Muscle of leg (tissue), 11 donors: Measurements from ENCODE around the gene ZNF420. TPM values are rescaled to one million over a fixed set of nuclear protein-coding genes. Genes with fewer than 3 reads are reported as not detected.
"Not testable (repeated sequence)": the region's sequence is repeated elsewhere in the genome, so short reads cannot be mapped to it uniquely, and the experiment has no call there.

Experiments
- DNase-seq: peaks from one replicate; pipeline ENCODE4 v3.0.0; 2013
- H3K27ac ChIP-seq: one replicate; pipeline ENCODE4 v1.5.1; 2013; ENCODE audit warnings: mild to moderate bottlenecking, low read length, control low read depth
- H3K27me3 ChIP-seq: one replicate; pipeline ENCODE4 v1.6.1; 2013; ENCODE audit warnings: low read length; ENCODE audit not compliant: control insufficient read depth, insufficient read depth
- H3K36me3 ChIP-seq: one replicate; pipeline ENCODE4 v1.6.1; 2013; ENCODE audit warnings: low read length; ENCODE audit not compliant: control insufficient read depth, insufficient read depth
- H3K4me1 ChIP-seq: one replicate; pipeline ENCODE4 v1.6.1; 2013; ENCODE audit warnings: low read length; ENCODE audit not compliant: control insufficient read depth, insufficient read depth
- H3K4me3 ChIP-seq: one replicate; pipeline ENCODE4 v1.5.1; 2013; ENCODE audit warnings: low read length, control low read depth
- H3K9me3 ChIP-seq: replicated peaks from 2 replicates; pipeline ENCODE4 v1.6.1; 2013; ENCODE audit warnings: low read depth, low read length; ENCODE audit not compliant: control insufficient read depth
- WGBS: methylation state at CpG from one replicate; pipeline ENCODE4 v1.1.5; 2013; ENCODE audit warnings: missing lambda C conversion rate; ENCODE audit not compliant: insufficient coverage; 5-methylcytosine and 5-hydroxymethylcytosine counted together
- polyA plus RNA-seq, 8 donors: library from polyadenylated mRNA; unstranded; fragments of 120-200 nt; gene quantifications; one replicate each; pipeline versions ENCODE4 v1.2.1 to v1.2.3, GENCODE V29; 2013; ENCODE audit warnings: inconsistent platforms in 1 of 8, low replicate concordance in 1 of 8; ENCODE audit not compliant: insufficient read length in 8 of 8, insufficient read depth in 1 of 8
- total RNA-seq: library from RNA; stranded (reverse); fragments of 120-200 nt; gene quantifications from one replicate; pipeline ENCODE4 v1.2.4, GENCODE V29; 2013

The ZNF420 gene
- total and polyA plus RNA-seq, 9 donors: 8.9 to 18.3 (median 13.7) TPM

DNA sequence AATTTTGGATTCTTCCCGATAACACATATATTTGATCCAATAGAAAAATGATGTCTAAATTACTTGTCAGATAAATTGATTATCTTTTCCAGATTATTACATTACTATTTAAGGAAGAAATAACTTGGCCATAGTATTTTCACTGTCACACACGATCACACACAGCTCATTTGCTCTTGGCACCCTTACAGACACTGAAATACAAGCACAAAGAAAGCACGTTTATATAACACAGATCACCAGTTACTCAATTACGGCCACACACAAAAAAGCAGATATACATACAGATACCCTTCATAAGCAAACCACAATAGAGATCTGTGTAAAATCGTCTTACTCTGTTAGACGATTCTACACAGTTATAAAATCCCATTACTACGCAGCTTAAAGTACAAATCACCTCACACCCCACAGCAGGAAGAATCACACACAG lies 716 bp upstream of the ZNF420 start:
- peaks cover 5% of the 10 kb centered on the region for H3K4me1 ChIP-seq
- H3K36me3 ChIP-seq: no peaks in the 10 kb centered on the region
- H3K9me3 ChIP-seq: peaks cover 7% of the 10 kb centered on the region
- H3K27ac ChIP-seq: peak overlapping the region; percentile 94
- no peak for DNase-seq
- no peaks in the 10 kb centered on the region for H3K27me3 ChIP-seq
- H3K4me3 ChIP-seq: peak overlapping the region; percentile 96
- WGBS: 0% methylated on average over 3 of the region's 7 CpGs

DNA sequence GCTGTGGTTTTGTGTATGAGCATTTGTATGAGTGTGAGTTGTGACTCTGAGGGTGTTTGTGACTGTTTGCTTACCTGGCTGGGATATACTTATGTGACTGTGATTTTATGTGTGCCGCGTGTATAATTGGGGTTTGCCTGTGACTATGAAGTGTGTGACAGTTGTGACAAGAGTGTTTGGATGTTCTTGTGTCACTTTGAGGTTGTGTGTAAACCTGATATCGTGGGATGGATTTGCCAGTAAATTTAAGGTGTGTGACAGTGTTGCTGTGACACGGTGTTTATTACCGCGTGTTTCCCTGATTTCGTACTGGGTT lies 442 bp downstream of the ZNF420 start:
- WGBS: 1% methylated on average over 7 of the region's 7 CpGs
- peak overlapping the region; percentile 94 for H3K27ac ChIP-seq
- H3K9me3 ChIP-seq: peaks cover 17% of the 10 kb centered on the region
- no peaks in the 10 kb centered on the region for H3K27me3 ChIP-seq
- H3K36me3 ChIP-seq: no peaks in the 10 kb centered on the region
- peaks cover 5% of the 10 kb centered on the region for H3K4me1 ChIP-seq
- peak overlapping the region; percentile 96 for H3K4me3 ChIP-seq
- no peak for DNase-seq

DNA sequence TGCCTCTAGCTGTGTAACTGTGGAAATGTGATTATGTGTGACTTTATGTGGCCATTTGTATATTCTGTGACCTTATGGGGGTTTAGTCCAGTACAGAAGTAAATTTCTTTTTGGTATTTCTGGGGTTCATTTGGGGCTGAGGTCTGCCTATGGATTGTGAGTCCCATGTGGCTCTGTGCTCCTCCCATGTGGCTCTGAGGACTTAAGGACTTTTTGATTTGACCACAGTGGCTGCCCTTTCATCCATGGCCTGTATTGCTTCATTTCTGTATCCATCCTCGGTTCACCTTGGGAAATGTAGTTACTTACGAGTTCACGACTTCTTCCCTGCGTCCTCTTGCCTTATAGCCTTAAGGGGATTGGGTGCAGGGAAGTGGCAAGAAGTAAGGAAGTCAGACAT lies 1.0 kb downstream of the ZNF420 start:
- DNase-seq: peak; percentile 0
- Histone ChIP-seq H3K4me1 (peaks cover 5% of the 10 kb centered on the region), H3K27ac (no peak overlapping the region), H3K36me3 (no peaks in the 10 kb centered on the region), H3K4me3 (peak overlapping the region; percentile 96), H3K27me3 (no peaks in the 10 kb centered on the region), H3K9me3 (peaks cover 17% of the 10 kb centered on the region)
- WGBS: 75% methylated on average over 4 of the region's 4 CpGs

DNA sequence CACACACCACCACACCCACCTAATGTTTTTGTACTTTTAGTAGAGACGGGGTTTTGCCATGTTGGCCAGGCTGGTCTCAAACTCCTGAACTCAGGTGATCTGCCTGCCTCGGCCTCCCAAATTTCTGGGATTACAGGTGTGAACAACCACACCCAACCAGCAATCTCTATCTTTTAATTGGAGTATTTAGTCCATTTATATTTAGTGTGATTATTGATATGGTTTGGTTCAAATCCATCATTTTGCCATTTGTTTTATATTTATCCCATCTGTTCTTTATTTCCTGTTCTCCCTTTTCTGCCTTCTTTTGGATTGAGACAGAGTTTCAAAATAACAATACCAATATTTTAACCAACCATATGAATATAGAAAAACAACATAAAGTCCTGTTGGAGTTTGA lies 4.1 kb downstream of the ZNF420 start:
- no CpG with 5 or more reads among the region's 2 CpGs for WGBS
- H3K4me1 ChIP-seq: peaks cover 5% of the 10 kb centered on the region
- no peaks in the 10 kb centered on the region for H3K27me3 ChIP-seq
- peaks cover 7% of the 10 kb centered on the region for H3K36me3 ChIP-seq
- no peak for DNase-seq
- peaks cover 34% of the 10 kb centered on the region for H3K9me3 ChIP-seq
- no peak overlapping the region for H3K4me3 ChIP-seq
- no peak overlapping the region for H3K27ac ChIP-seq

DNA sequence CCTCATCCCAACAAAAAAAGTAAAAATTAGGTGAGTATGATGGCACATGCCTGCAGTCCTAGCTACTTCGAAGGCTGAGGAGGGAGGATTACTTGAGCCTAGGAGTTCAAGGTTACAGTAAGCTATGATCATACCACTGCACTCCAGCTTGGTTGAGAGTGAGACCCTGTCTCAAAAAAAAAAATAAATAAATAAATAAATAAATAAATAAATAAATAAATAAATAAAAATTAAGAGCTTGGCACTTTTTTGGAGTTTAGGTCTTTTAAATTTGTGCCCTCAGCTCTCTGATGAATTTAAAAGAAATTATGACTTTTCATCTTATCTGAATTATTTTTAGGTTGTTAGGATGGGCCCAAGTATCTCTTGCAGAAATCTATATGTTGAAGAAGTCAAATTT lies 8.9 kb downstream of the ZNF420 start:
- H3K4me3 ChIP-seq: no peak overlapping the region
- no peaks in the 10 kb centered on the region for H3K4me1 ChIP-seq
- H3K36me3 ChIP-seq: peaks cover 24% of the 10 kb centered on the region
- peaks cover 54% of the 10 kb centered on the region for H3K9me3 ChIP-seq
- no peak for DNase-seq
- no CpG with 5 or more reads among the region's 1 CpG for WGBS
- H3K27me3 ChIP-seq: no peaks in the 10 kb centered on the region
- no peak overlapping the region for H3K27ac ChIP-seq

DNA sequence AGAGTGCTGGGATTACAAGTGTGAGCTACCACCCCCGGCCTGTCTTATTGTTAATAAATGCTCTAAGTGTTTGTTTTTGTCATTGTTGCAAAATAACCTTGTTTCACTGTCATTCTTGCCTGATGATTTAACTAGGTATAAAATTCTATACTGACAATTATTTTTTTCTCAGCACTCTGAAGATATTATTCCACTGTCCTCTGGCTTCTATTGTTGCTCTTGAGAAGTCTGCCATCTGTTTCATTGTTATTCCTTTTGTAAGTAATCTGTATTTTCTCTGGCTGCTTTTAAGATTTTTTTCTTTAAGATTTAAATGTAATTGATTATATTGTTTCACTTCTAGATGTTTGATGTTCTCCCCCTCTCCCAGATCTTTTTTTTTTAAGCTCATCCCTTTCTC lies 17.6 kb downstream of the ZNF420 start:
- H3K9me3 ChIP-seq: peaks cover 43% of the 10 kb centered on the region
- DNase-seq: no peak
- H3K36me3 ChIP-seq: peaks cover 34% of the 10 kb centered on the region
- H3K4me3 ChIP-seq: no peak overlapping the region
- H3K27ac ChIP-seq: no peak overlapping the region
- no CpG with 5 or more reads among the region's 1 CpG for WGBS
- H3K27me3 ChIP-seq: no peaks in the 10 kb centered on the region
- H3K4me1 ChIP-seq: no peaks in the 10 kb centered on the region

DNA sequence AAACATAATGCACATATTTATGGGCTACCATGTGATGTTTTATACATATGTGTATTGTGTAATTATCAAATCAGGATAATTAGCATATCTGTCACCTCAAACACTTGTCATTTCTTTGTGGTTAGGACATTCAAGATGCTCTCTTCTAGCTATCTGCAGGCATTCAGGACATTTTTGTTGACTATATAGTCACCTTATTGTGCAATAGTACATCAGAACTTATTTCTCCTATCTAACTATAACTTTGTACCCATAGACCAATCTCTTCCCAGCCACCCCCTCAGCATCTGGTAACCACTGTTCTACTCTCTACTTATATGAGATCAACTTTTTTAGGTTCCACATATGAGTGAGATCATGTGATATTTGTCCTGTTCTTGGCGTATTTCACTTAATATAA lies 20.3 kb downstream of the ZNF420 start:
- Histone ChIP-seq H3K9me3 (peaks cover 40% of the 10 kb centered on the region), H3K36me3 (peaks cover 26% of the 10 kb centered on the region), H3K27me3 (no peaks in the 10 kb centered on the region), H3K4me3 (no peak overlapping the region), H3K27ac (no peak overlapping the region), H3K4me1 (no peaks in the 10 kb centered on the region)
- WGBS: no CpG with 5 or more reads among the region's 1 CpG
- DNase-seq: no peak

DNA sequence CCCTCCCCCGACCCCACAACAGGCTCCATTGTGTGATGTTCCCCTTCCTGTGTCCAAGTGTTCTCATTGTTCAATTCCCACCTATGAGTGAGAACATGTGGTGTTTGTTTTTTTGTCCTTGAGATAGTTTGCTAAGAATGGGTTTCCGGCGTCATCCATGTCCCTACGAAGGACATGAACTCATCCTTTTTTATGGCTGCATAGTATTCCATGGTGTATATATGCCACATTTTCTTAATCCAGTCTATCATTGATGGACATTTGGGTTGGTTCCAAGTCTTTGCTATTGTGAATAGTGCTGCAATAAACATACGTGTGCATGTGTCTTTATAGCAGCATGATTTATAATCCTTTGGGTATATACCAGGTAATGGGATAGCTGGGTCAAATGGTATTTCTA lies 25.9 kb downstream of the ZNF420 start:
- DNase-seq, H3K27ac ChIP-seq, H3K27me3 ChIP-seq, H3K4me1 ChIP-seq, H3K4me3 ChIP-seq: not testable (repeated sequence)
- WGBS: no CpG with 5 or more reads among the region's 5 CpGs
- Histone ChIP-seq H3K9me3 (peaks cover 38% of the 10 kb centered on the region), H3K36me3 (peaks cover 23% of the 10 kb centered on the region)

DNA sequence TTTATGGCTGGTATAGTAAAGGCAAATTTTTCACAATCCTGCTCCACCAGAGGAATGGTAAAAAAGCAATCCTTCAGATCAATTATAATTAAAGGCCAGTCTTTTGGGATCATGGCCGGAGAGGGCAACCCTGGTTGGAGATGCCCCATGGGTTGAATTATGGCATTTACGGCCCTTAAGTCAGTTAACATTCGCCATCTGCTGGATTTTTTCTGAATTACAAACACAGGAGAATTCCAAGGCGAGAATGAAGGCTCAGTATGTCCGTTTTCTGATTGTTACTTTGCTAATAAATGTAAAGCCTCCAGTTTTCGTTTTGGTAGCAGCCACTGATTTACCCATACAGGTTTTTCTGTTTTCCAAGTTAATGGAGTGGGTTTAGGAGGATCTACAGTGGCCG lies 33.5 kb downstream of the ZNF420 start:
- H3K27me3 ChIP-seq, DNase-seq, H3K4me3 ChIP-seq, H3K4me1 ChIP-seq, H3K27ac ChIP-seq: not testable (repeated sequence)
- H3K36me3 ChIP-seq: peaks cover 27% of the 10 kb centered on the region
- peaks cover 48% of the 10 kb centered on the region for H3K9me3 ChIP-seq
- 85% methylated on average over 3 of the region's 7 CpGs for WGBS

DNA sequence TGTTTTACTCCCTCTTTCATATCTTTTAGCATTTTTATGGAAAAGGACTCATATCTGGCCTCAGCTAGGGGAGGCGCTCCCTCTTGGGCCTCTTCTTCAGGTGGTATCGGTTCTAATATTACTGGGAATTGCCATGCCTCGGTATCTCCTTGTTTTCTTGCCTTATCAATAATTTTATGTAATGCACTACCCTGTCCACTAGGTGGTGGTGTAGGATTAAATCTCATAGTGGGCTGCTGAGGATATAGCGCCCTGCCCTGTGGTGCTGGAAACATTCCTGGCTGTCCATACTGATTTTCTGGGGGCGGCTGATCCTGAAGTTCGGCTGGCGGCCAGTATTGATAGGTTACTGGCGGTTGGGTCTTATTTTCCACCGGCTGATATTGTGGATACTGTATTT lies 35.8 kb downstream of the ZNF420 start:
- H3K4me3 ChIP-seq: no peak overlapping the region
- peaks cover 36% of the 10 kb centered on the region for H3K9me3 ChIP-seq
- H3K4me1 ChIP-seq: no peaks in the 10 kb centered on the region
- 86% methylated on average over 1 of the region's 9 CpGs for WGBS
- peaks cover 21% of the 10 kb centered on the region for H3K36me3 ChIP-seq
- no peaks in the 10 kb centered on the region for H3K27me3 ChIP-seq
- DNase-seq: no peak
- no peak overlapping the region for H3K27ac ChIP-seq

DNA sequence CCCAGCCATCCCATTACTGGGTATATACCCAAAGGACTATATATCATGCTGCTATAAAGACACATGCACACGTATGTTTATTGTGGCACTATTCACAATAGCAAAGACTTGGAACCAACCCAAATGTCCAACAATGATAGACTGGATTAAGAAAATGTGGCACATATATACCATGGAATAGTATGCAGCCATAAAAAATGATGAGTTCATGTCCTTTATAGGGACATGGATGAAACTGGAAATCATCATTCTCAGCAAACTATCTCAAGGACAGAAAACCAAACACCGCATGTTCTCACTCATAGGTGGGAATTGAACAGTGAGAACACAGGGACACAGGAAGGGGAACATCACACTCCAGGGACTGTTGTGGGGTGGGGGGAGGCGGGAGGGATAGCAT lies 43.9 kb downstream of the ZNF420 start:
- H3K27me3 ChIP-seq, H3K27ac ChIP-seq, H3K4me3 ChIP-seq, DNase-seq, H3K36me3 ChIP-seq, H3K4me1 ChIP-seq: not testable (repeated sequence)
- H3K9me3 ChIP-seq: peaks cover 38% of the 10 kb centered on the region
- no CpG with 5 or more reads among the region's 3 CpGs for WGBS
